Small intestine (tissue), 7 donors: Measurements from ENCODE around the gene CCR5. TPM values are rescaled to one million over a fixed set of nuclear protein-coding genes. Genes with fewer than 3 reads are reported as not detected.

Experiments used
- DNase-seq, 2 donors: peaks; one replicate each; pipeline versions ENCODE4 v3.0.0 to v3.0.0-alpha.2; 2013
- FAIRE-seq: peaks from 2 replicates; lab custom pipeline; 2012; peaks lifted over from hg19 to GRCh38; lab: Jason Lieb, UNC
- H3K27ac ChIP-seq, 3 donors: one replicate each; pipeline ENCODE4 v1.5.1; 2013; ENCODE audit warnings: low read length in 2 of 3, mild to moderate bottlenecking in 2 of 3, control low read depth in 1 of 3, inconsistent platforms in 1 of 3, low read depth in 1 of 3, moderate library complexity in 1 of 3
- H3K27me3 ChIP-seq, 3 donors: one replicate each; pipeline ENCODE4 v1.6.1; 2013; ENCODE audit warnings: low read length in 3 of 3, inconsistent platforms in 1 of 3; ENCODE audit not compliant: control insufficient read depth in 3 of 3, insufficient read depth in 3 of 3
- H3K36me3 ChIP-seq, 3 donors: one replicate each; pipeline ENCODE4 v1.6.1; 2013; ENCODE audit warnings: low read length in 3 of 3, inconsistent platforms in 1 of 3, low read depth in 1 of 3, mild to moderate bottlenecking in 1 of 3, moderate library complexity in 1 of 3; ENCODE audit not compliant: control insufficient read depth in 3 of 3, insufficient read depth in 2 of 3
- H3K4me1 ChIP-seq, 3 donors: one replicate each; pipeline ENCODE4 v1.6.1; 2013; ENCODE audit warnings: low read length in 2 of 3, inconsistent platforms in 1 of 3, low read depth in 1 of 3, mild to moderate bottlenecking in 1 of 3, moderate library complexity in 1 of 3; ENCODE audit not compliant: control insufficient read depth in 3 of 3, insufficient read depth in 2 of 3
- H3K4me3 ChIP-seq, 3 donors: one replicate each; pipeline ENCODE4 v1.5.1; 2013; ENCODE audit warnings: low read length in 3 of 3, control low read depth in 1 of 3, inconsistent platforms in 1 of 3, low read depth in 1 of 3, mild to moderate bottlenecking in 1 of 3, moderate library complexity in 1 of 3
- H3K9me3 ChIP-seq, 2 donors: one replicate each; pipeline ENCODE4 v1.6.1; 2013; ENCODE audit warnings: low read depth in 1 of 2, low read length in 1 of 2; ENCODE audit not compliant: control insufficient read depth in 2 of 2, insufficient read depth in 1 of 2
- WGBS, 3 donors: extraction: QIAGEN DNeasy Blood & Tissue Kit; methylation state at CpG; one replicate each; pipeline ENCODE4 v1.1.7; 2013; 5-methylcytosine and 5-hydroxymethylcytosine counted together
- polyA plus RNA-seq, 4 donors: library from polyadenylated mRNA; stranded (reverse) in 3 of 4; unstranded in 1 of 4; fragments of 200-250 nt in 3 of 4; fragments of 120-200 nt in 1 of 4; gene quantifications; one replicate each; pipeline versions ENCODE4 v1.2.1 to v1.2.3, GENCODE V29; 2013
- donor health status: healthy with polysubstance abuse.
- donor health status: control.
- donor health status: control.
- donor health status: Bipolar disorder and iron deficiency.
- donor health status: healthy.

The CCR5 gene
- polyA plus RNA-seq, 4 donors = 0.81 to 1.5 (median 0.92) TPM

- no peak for FAIRE-seq
Observed at GRCh38 chr3:46393554-46394434, 23.0 kb downstream of the CCR5 start.

GRCh38 chr3:46395210-46395661 is 24.5 kb downstream of the CCR5 start:
- DNase-seq (peak in 1 of 2 donors; percentile 30), FAIRE-seq (no peak)
- peaks cover 0 to 2% (median 0%) of the 10 kb centered on the region in 3 donors for H3K36me3 ChIP-seq

More at GRCh38 chr3:46393554-46394434, 23.0 kb downstream of the CCR5 start:
- Histone ChIP-seq H3K9me3 (no peaks in the 10 kb centered on the region), H3K27me3 (no peaks in the 10 kb centered on the region), H3K27ac (no peak overlapping the region), H3K4me1 (peaks cover 0 to 16% (median 0%) of the 10 kb centered on the region in 3 donors), H3K36me3 (peaks cover 0 to 2% (median 0%) of the 10 kb centered on the region in 3 donors), H3K4me3 (no peak overlapping the region)
- DNase-seq = peak in 1 of 2 donors; percentile 56
- WGBS, 3 donors = 72 to 77% (median 74%) methylated on average over 8 of the region's 8 CpGs

DNA sequence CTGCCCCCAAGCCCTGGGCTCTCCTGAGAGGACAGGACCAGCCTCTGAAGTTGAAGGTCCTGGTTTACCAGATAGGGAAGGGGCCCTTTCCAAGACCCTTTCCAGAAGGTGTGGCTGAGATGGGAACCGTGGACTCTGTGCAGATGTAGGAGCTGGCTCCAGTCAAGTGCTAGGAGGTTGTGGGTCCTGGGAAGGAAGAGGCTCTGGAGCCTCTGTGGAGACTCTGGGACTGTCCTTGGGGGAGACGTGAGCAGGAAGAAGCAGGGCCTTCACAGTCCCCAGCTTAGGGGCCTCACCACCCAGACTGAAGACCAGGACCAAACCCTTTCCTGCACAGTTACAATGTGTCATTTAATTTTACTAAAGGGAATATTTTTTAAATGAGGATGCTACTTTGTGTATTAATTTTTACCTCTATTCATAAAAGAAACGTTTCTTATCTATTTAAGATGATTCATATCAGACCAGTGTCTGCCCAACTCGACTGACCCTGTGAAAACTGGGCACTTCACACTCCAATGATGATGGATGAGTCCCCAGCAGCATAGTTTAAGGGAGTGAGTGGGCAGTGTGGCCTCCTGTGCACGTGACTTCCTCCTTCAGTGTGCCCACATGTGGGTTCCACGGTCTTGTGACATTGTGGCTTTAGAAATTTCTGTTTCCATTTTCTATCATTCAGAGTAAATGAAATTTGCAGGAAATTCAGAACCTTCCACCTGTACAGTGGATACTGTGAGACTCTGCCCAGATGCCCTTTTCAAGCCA is 25.2 kb downstream of the CCR5 start:
- no peaks in the 10 kb centered on the region for H3K27me3 ChIP-seq
- WGBS, 3 donors = 53 to 61% (median 61%) methylated on average over 6 of the region's 6 CpGs
- H3K4me1 ChIP-seq = peaks cover 0 to 16% (median 5%) of the 10 kb centered on the region in 3 donors
- H3K4me3 ChIP-seq = no peak overlapping the region
- no peaks in the 10 kb centered on the region for H3K9me3 ChIP-seq
- peak overlapping the region in 1 of 3 donors; percentile 25 for H3K27ac ChIP-seq
- H3K36me3 ChIP-seq = peaks cover 0 to 2% (median 0%) of the 10 kb centered on the region in 3 donors
- no peak for DNase-seq
- FAIRE-seq = no peak

More at GRCh38 chr3:46395210-46395661, 24.5 kb downstream of the CCR5 start:
- H3K27ac ChIP-seq = peak overlapping the region in 1 of 3 donors; percentile 25
- no peaks in the 10 kb centered on the region for H3K9me3 ChIP-seq
- no peaks in the 10 kb centered on the region for H3K27me3 ChIP-seq
- H3K4me3 ChIP-seq = no peak overlapping the region
- WGBS, 3 donors = 82 to 92% (median 85%) methylated on average over 6 of the region's 6 CpGs
- H3K4me1 ChIP-seq = peaks cover 0 to 16% (median 5%) of the 10 kb centered on the region in 3 donors

DNA sequence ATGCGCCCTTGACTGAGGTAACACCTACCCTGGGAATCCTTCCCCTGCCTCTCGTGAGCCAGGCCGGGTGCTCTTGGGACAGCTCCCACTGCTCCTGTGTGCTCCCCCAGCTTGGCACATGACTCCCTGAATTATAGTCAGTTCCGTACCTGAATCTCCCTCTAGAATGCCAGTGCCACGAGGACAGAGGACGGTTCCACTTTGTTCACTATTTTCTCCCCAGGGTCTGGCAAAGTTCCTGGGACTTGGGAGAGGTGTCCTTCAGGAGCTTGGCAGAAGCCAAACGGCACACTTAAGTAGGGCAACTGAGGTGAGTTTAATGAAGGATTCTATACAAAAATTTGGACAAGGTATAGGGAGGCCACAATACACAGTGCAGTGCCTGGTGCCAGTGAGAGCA is 26.4 kb downstream of the CCR5 start:
- Histone ChIP-seq H3K36me3 (peaks cover 0 to 2% (median 0%) of the 10 kb centered on the region in 3 donors), H3K4me3 (no peak overlapping the region), H3K27me3 (no peaks in the 10 kb centered on the region), H3K4me1 (peaks cover 0 to 16% (median 5%) of the 10 kb centered on the region in 3 donors), H3K9me3 (no peaks in the 10 kb centered on the region), H3K27ac (no peak overlapping the region)
- FAIRE-seq (no peak), DNase-seq (no peak)
- WGBS, 3 donors = 92 to 95% (median 93%) methylated on average over 7 of the region's 7 CpGs

DNA sequence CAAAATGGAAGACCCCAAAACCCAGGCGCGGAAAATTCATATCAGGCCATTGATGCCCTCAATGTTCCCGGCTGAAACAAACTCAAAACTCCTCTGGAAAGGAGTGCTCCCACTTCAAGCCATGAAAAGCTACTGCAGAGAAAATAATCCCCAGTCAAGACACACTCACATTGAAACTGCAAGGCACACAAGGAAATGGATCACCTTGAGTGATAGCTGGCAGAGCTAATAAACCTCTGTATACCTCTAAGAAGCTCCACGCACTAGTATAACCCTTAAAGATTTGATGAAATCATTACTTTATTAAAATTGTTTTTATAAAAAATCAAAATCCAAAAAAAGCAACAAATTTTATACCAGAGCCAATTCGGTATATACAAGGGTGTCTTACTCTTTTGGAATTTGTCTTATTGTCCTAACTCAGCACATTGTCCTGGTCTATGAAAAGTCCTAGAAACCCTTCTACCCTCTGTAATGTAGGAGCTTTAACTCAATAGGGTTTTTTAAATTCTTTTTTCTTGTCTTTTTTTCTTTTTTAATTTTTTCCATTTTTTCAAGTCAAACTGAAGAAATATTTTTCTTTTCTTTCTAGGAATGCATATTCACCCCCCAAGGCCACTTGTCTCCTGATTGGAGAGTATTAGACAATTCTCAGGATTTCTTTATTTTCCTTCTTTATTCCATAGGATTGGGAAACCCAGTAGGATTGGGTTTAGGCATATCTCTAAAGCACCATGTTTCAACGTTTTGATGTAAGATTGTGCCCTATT is 27.6 kb downstream of the CCR5 start:
- H3K36me3 ChIP-seq = no peaks in the 10 kb centered on the region
- H3K4me1 ChIP-seq = peaks cover 0 to 16% (median 5%) of the 10 kb centered on the region in 3 donors
- H3K9me3 ChIP-seq = no peaks in the 10 kb centered on the region
- DNase-seq (no peak), FAIRE-seq (no peak)
- H3K27me3 ChIP-seq = no peaks in the 10 kb centered on the region
- 92 to 96% (median 95%) methylated on average over 6 of the region's 6 CpGs for WGBS, 3 donors
- H3K27ac ChIP-seq = no peak overlapping the region
- H3K4me3 ChIP-seq = no peak overlapping the region

DNA sequence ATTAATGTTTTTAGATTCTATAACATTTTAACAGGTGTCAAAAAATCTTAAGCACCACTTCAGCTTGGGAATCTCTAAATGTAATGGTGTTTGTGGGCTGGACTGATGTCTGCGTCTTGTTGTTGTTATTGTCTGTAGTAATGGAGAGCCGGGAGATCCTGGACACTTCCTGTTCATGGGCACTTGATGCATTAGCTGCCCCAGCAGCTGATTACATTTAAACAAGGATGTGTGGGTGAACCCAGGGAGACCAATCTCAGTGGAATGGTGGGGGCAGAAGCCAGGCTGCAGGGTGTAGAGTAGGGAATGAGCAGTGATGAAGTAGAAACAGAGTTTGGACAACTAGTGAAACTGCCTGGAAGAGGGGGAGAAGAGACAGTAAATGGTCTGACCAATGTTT is 28.4 kb downstream of the CCR5 start:
- H3K27me3 ChIP-seq = no peaks in the 10 kb centered on the region
- no peak overlapping the region for H3K4me3 ChIP-seq
- no peak for DNase-seq
- H3K36me3 ChIP-seq = no peaks in the 10 kb centered on the region
- no peaks in the 10 kb centered on the region for H3K9me3 ChIP-seq
- no peak for FAIRE-seq
- WGBS, 3 donors = 77 to 95% (median 92%) methylated on average over 2 of the region's 2 CpGs
- peaks cover 0 to 14% (median 5%) of the 10 kb centered on the region in 3 donors for H3K4me1 ChIP-seq
- no peak overlapping the region for H3K27ac ChIP-seq

DNA sequence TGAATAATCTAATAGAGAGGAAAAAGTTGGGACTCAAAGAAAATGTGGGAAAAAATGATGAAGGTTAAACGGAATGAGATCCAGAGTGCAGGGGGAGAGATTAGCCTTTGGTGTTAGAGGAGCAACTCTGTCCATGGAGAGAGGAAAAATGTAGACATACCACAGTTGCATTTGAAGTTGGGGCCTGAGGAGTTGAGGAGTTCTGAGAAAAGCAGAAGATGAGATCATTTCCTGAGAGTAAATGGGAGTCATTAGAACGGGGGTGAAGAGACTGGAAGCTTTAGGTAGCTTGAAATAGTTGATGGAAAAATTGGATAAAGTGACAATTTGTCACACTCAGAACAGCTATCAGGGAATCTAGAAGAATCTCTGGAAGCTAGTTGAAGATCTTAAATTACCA is 28.8 kb downstream of the CCR5 start:
- 65 to 83% (median 70%) methylated on average over 2 of the region's 2 CpGs for WGBS, 3 donors
- Histone ChIP-seq H3K4me3 (no peak overlapping the region), H3K27ac (no peak overlapping the region), H3K36me3 (no peaks in the 10 kb centered on the region), H3K9me3 (no peaks in the 10 kb centered on the region), H3K27me3 (no peaks in the 10 kb centered on the region), H3K4me1 (peaks cover 0 to 16% (median 6%) of the 10 kb centered on the region in 3 donors)
- DNase-seq (no peak), FAIRE-seq (no peak)
